Lower lobe of right lung (tissue), 2 donors: ENCODE results near the gene HYAL3. TPM values are rescaled to one million over a fixed set of nuclear protein-coding genes. Genes with fewer than 3 reads are reported as not detected.

Experiments used
- ATAC-seq, 2 donors: fragments of 200-7000 bp; cut with Tn5 transposase; one replicate each; pipeline ENCODE4 v1.9.1; 2020 to 2022; ENCODE audit warnings: mild to moderate bottlenecking in 2 of 2, moderate library complexity in 2 of 2
- DNase-seq: peaks from one replicate; pipeline ENCODE4 v3.0.0-alpha.2; 2020
- H3K27ac ChIP-seq: fragments of 200-600 bp; one replicate; pipeline ENCODE4 v1.8.0; 2022
- H3K27me3 ChIP-seq: fragments of 200-600 bp; one replicate; pipeline ENCODE4 v1.8.0; 2022; ENCODE audit warnings: low read depth
- H3K36me3 ChIP-seq: fragments of 200-600 bp; one replicate; pipeline ENCODE4 v1.8.0; 2022; ENCODE audit warnings: mild to moderate bottlenecking
- H3K4me1 ChIP-seq: fragments of 200-600 bp; one replicate; pipeline ENCODE4 v1.8.0; 2022
- H3K4me3 ChIP-seq: fragments of 200-600 bp; one replicate; pipeline ENCODE4 v1.8.0; 2022; ENCODE audit warnings: mild to moderate bottlenecking
- H3K9me3 ChIP-seq: fragments of 200-600 bp; one replicate; pipeline ENCODE4 v1.8.0; 2022
- CTCF ChIP-seq: fragments of 200-600 bp; IDR thresholded peaks from one replicate; pipeline ENCODE4 v1.8.0; 2022; ENCODE audit warnings: antibody characterized with exemption, mild to moderate bottlenecking
- intact Hi-C: fragments of 100-400 bp; cut with DNase I; formaldehyde crosslinking; loops from one replicate; pipeline ENCODE4 v1.11.0; 2022
- total RNA-seq: library from RNA; stranded (reverse); fragmentation: NEBNext Ultra II Directional; extraction: Animal tissue kit (Norgen Biotek cat#: 25700); gene quantifications from one replicate; pipeline ENCODE4 v1.2.1, GENCODE V29; 2021
- donor health status: DM: no; HTN: yes; CAD: no; lungs with severe emphysema.

HYAL3 gene
- total RNA-seq, 1 donor from 2014 or later: 4.0 TPM

GRCh38 chr3:50297384-50297775 is 1.8 kb downstream of the HYAL3 start:
- intact Hi-C loops: no loop called here
- peaks cover 53% of the 10 kb centered on the region for H3K4me1 ChIP-seq
- no peaks in the 10 kb centered on the region for H3K9me3 ChIP-seq
- no peak for ATAC-seq
- no peak for DNase-seq
- no peaks in the 10 kb centered on the region for H3K36me3 ChIP-seq
- no peak overlapping the region for H3K4me3 ChIP-seq
- no peaks in the 10 kb centered on the region for H3K27me3 ChIP-seq
- TF ChIP-seq CTCF: no peak
- H3K27ac ChIP-seq: no peak overlapping the region

- TF ChIP-seq CTCF: no peak
- Histone ChIP-seq H3K4me3 (no peak overlapping the region), H3K27ac (no peak overlapping the region), H3K9me3 (no peaks in the 10 kb centered on the region), H3K36me3 (no peaks in the 10 kb centered on the region), H3K4me1 (peaks cover 48% of the 10 kb centered on the region), H3K27me3 (no peaks in the 10 kb centered on the region)
- DNase-seq (no peak), ATAC-seq (no peak)
- intact Hi-C loops: no loop called here
These were observed 2.4 kb downstream of the HYAL3 start for GRCh38 chr3:50296721-50297383.

GRCh38 chr3:50295553-50296431 is 3.4 kb downstream of the HYAL3 start:
- intact Hi-C loops: no loop called here
- peaks cover 47% of the 10 kb centered on the region for H3K4me1 ChIP-seq

GRCh38 chr3:50294492-50295403 is 4.5 kb downstream of the HYAL3 start:
- no peak for DNase-seq
- TF ChIP-seq CTCF: no peak
- no peak for ATAC-seq

More at GRCh38 chr3:50295553-50296431, 3.4 kb downstream of the HYAL3 start:
- Histone ChIP-seq H3K27ac (no peak overlapping the region), H3K4me3 (no peak overlapping the region), H3K27me3 (no peaks in the 10 kb centered on the region), H3K9me3 (no peaks in the 10 kb centered on the region), H3K36me3 (no peaks in the 10 kb centered on the region)
- ATAC-seq (no peak), DNase-seq (no peak)
- TF ChIP-seq CTCF: no peak

GRCh38 chr3:50294089-50294488 is 5.1 kb downstream of the HYAL3 start:
- H3K27ac ChIP-seq: no peak overlapping the region
- no peaks in the 10 kb centered on the region for H3K27me3 ChIP-seq
- H3K4me1 ChIP-seq: peaks cover 41% of the 10 kb centered on the region
- ATAC-seq: no peak
- DNase-seq: no peak
- H3K4me3 ChIP-seq: no peak overlapping the region
- H3K36me3 ChIP-seq: peaks cover 15% of the 10 kb centered on the region
- TF ChIP-seq CTCF: no peak
- intact Hi-C loops: no loop called here
- H3K9me3 ChIP-seq: no peaks in the 10 kb centered on the region

More at GRCh38 chr3:50294492-50295403, 4.5 kb downstream of the HYAL3 start:
- Histone ChIP-seq H3K9me3 (no peaks in the 10 kb centered on the region), H3K4me3 (no peak overlapping the region), H3K27ac (no peak overlapping the region), H3K4me1 (peaks cover 43% of the 10 kb centered on the region), H3K27me3 (no peaks in the 10 kb centered on the region), H3K36me3 (peaks cover 8% of the 10 kb centered on the region)
- intact Hi-C loops: no loop called here
